NCI-H345 treated with DMSO at 0.1 percent for 48 hours (cell line): ENCODE data around the gene LTO1.
"Not testable (repeated sequence)": the region's sequence is repeated elsewhere in the genome, so short reads cannot be mapped to it uniquely, and the experiment has no call there.

Experiments
- DNase-seq: peaks from one replicate; lab custom pipeline; 2025; ENCODE audit not compliant: unreplicated experiment; lab: John Stamatoyannopoulos, UW

LTO1 gene

DNA sequence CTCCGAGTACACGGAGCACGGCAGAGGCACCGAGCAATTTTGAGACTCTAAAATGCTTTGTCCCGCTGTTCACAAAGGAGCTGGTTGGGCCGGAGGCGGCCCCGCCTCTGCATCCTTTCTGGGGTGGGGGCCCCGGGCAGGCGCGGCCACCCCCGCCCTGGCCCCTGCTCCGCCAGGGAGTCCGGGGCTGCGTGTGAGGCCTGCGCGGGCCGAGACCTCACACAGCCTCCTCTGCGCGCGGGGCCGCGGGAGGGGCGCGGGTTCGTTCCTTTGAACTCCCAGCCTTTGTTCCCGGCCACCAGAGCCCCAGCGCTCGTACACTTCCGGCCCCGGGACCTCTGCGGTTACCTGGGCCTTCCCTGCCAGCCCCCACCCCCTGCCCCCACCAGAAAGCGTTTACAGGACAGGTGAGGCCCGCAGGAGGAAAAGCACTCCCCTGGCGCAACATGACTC lies 27.1 kb upstream of the LTO1 start:
- no peak for DNase-seq

DNA sequence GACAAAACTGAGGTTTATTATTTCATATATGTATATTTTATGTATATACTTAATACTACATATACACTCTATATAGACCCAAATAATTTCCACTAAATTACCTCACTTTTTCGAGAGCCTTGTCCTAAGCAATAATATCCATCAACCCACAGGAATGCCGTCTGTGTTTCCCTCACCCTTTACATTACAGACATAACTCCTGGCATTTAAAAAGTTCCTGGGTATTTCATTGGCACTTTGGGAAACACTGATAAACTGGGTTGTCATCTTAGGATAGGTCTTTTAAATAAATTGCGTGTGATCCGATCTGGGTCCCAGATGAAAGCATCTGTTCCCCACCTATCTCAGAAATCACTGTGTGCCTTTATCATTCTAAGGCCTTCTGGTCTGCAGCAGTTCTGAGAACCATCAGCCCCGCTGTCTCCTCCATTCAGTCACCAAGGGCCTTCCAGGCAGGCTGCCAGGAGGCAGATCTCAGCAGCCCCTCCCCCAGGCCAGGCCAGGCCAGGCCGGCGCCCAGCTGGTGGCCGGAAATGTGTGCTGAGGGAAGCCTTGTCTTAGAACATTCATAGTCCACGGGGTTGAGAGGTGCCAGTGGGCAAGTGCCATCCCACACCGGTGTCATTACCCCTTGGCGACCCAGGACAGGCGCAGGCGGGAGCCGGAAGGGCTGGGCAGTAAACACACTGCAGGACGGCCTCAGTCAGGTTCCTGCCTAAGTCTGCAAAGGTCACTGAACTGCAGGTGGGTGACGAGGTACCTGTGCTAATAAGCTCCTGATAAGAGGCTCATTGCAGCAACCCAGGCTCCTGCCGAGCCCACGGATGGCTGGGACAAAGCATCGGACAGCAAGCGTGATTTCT lies 25.4 kb upstream of the LTO1 start:
- no peak for DNase-seq

DNA sequence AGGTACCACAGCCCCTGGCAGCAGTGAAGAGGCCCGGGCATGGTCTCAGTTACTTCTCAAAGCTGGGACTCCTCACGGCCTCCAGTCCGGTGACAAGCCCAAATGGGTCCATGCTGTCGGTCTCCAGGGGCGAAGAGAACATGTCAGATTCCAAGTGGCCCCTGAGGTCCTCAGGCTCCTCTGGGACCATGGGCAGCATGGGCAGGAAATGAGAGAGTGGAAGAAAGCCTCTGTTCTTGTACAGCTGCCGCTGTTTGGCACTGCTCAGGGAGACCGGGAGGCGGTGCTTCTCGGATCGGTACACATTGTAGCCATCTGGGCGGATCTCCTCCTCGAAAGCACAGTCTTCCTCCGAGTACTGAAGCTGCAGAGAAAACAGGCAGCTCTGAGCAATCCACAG lies 24.1 kb upstream of the LTO1 start:
- DNase-seq: no peak

DNA sequence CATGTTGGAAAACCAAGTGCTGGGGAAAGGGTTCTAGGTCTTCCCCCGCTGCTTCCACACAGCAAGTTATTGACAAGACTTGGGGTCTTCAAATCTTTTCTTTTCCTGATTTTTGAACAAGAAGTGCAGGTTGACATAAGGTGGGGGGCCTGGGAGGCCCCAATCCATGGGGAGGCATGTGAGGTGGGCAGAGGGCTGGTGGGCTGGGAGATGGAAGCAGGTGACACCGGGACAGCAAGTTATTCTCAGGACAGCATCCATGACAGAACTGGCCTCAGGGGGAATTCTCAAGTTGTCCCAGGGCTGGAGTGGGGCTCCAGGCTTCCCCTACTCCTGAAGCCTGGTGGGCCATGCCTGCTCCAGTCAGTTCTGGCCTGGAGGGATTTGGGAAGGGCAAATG lies 23.2 kb upstream of the LTO1 start:
- DNase-seq: no peak

DNA sequence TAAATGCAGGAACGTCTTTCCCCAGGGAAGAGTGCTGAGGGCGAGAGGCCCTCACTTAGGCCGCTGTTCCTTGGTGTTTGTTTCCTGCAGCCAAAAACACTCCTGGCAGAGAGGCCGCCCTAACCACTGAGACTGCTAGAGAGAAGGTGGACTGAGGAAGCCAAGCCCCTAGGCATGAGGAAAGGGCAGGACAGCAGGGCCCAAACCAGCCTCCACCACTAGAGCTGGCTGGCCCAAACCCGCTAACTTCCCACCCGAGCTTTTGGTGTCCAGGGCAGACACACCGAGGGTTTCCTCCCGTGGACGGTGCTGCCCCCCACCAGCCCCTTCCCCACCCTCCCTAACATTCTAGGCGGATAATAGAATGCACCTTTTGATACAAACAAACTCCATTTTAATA lies 22.7 kb upstream of the LTO1 start:
- DNase-seq: no peak

DNA sequence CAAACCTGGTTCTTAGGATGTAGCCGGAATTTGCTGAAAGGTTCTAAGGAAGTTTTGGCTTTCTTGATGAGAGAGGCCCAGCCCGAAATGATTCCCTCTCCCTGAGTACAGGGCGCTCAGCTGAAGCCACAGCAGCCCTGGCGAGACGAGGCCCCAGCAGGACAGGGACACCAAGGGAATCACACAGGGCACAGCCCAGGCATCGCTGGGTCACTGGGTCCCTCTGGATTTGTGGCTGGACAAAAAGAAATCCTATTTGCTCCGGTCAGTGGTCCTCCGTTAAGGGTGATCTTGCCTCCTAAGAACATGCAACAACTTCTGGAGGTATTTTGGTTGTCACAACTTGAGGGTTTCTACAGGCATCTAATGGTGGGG lies 22.3 kb upstream of the LTO1 start:
- no peak for DNase-seq

DNA sequence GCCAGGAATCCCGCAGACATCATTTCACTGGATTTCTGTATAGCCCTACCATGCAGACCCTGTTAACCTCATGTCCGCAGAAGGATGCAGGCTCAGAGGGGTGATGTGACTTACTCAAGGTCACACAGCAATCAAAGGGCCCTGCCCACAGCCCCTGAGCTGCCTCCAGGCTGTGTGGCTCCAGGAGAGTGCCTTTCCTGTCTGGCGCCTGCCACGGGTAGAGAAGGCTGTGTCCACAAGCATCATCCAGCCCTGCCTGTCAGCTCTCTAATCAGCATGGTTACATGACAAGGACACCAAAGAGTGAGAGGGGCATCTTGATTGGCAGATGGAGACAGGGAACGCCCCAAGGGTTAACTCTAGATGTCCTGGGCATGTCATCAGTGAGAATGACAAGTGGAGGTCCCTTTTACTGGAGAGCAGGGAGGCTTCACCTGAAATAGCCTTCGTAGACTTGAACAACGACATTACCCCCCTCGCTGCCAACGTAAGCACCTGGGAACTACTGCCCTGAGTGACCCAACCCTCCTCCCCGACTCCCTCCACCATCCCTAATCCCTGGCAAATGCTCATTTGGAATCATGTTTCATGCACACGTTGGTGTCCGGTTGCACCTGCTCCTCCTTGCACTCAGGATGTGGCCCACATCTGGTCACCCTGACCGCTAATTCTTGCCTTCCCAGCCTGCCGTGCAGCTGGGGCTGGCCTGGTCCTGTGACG lies 21.8 kb upstream of the LTO1 start:
- no peak for DNase-seq

DNA sequence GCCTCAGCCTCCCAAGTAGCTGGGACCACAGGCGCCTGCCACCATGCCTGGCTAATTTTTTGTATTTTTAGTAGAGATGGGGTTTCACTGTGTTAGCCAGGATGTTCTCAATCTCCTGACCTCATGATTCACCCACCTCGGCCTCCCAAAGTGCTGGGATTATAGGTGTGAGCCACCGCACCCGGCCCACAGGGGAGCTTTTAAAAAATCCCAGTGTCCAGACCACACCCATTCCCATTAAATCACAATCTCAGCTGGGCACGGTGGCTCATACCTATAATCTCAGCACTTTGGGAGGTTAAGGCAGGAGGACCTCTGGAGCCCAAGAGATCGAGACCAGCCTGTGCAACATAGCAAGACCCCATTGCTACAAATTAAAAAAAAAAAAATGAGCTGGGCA lies 20.8 kb upstream of the LTO1 start:
- DNase-seq: not testable (repeated sequence)

DNA sequence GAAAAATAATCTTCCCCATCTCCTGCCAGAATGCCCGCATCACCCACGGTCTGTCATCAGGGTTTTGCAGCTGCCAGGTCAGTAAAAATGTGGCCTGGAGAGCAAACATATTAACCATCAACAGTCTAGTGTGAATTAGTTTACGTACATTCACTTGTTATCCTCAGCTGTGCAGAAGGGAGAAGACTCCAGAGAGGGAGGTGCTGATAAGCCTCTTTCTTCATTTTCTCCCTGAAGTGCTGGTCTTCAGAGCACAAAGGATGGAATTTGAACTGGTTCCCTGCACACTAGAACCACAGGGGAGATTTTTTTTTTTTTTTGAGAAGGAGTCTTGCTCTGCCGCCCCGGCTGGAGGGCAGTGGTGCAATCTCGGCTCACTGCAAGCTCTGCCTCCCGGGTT lies 20.4 kb upstream of the LTO1 start:
- no peak for DNase-seq

DNA sequence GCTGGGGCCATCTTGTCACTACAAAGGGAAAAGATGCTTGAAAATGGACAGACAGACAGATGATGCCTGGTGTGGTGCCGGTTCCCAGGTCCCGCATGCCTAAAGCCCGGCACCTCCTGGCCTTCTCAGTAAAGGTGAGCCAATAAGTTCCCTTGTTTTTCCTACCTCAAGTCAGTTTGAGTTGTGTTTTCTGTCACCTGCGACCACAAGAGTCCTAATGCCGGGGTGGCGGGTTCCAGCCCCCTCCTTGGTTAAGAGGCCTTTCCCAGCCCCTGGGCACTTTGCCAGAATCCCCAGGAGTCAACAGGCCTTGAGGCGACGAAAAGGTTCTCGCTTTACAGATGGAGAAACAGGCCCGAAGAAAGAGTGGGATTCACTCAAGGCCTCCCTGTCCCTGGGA lies 19.6 kb upstream of the LTO1 start:
- DNase-seq: no peak

DNA sequence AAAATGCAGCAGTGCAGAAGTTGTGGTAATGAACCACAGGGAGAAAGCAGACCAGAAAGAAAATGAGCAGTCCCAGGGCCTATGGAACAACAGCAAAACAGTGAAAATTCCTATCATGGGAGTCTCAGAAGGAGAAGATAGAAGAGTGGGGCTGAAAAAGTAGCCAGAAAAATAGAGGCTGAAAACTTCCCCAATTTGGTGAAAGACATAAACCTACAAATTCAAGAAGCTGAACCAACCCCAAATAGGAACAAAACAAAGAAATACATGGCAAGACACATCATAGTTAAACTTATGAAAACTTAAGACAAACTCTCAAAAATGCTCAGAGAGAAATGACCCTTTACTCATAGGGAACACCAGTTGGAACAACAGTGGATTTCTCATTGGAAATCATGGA lies 17.3 kb upstream of the LTO1 start:
- DNase-seq: no peak

DNA sequence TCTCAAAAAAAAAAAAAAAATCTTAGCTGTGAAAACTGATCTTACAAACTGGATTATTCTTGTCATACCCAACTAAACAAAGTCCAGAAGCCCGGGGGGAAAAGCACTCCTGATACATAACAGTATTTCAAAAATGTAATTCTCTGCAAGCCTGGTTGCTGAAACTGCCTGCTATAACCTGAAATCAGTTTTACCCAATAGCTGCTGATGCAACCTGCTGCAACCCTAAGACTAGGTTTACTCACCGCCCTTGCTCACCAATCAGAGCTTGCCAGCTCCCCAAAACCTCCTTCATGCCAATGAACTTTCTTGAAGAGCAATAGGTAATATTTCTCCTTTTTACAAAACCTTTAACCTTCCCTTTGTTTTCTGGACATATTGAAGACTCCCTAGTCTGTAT lies 16.3 kb upstream of the LTO1 start:
- DNase-seq: no peak

DNA sequence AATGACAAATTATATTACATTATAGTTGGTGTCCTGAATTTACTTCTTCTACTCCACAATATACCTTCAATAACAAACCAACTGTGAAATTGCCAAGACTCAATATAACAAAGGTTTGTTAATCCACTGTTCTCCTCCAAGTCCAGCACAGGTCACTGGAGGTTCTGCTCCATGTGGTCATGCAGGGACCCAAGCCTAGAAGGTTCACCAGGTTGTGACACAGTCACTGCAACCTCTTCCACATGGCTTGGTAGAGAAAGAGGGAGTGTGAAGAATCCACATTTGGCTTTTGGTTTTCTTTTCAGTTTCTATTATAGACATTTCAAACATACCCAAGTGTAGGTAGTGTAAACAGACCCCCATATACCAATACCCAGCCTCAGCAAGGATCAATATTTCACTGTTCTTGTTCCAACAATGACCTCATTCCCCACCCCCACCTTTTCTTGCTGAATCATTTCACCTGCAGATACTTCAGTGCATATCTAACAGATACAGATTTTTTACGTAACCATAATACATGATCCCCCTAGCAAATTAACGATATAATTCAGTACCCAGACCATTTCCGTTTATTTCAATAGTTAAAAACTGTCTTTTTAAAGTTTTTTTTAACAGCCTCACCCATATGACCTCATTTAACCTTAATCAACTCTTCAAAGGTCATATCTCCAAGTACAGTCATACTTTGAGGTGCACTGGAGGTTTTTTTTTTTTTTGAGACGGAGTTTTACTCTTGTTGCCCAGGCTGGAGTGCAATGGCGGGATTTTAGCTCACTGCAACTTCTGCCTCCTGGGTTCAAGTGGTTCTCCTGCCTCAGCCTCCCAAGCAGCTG lies 14.5 kb upstream of the LTO1 start:
- no peak for DNase-seq

DNA sequence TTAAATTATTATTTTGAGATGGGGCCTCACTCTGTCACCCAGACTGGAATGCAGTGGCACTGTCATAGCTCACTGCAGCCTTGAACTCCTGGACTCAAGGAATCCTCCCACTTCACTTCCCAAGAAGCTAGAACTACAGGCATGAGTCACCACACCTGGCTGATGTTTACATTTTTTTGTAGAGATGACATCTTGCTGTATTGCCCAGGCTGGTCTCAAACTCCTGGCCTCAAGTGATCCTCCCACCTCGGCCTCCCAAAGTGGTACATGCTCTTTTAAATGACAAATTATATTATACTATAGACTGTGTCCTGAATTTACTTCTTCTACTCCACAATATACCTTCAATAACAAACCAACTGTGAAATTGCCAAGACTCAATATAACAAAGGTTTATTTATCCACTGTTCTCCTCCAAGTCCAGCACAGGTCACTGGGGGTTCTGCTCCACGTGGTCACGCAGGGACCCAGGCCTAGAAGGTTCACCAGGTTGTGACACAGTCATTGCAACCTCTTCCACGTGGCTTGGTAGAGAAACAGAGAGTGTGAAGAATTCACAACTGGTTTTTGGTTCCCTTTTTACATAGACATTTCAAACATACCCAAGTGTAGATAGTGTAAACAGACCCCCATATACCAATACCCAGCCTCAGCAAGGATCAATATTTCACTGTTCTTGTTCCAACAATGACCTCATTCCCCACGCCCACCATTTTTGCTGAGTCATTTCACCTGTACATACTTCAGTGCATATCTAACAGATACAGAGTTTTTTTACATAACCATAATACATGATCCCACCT lies 13.0 kb upstream of the LTO1 start:
- DNase-seq: not testable (repeated sequence)

DNA sequence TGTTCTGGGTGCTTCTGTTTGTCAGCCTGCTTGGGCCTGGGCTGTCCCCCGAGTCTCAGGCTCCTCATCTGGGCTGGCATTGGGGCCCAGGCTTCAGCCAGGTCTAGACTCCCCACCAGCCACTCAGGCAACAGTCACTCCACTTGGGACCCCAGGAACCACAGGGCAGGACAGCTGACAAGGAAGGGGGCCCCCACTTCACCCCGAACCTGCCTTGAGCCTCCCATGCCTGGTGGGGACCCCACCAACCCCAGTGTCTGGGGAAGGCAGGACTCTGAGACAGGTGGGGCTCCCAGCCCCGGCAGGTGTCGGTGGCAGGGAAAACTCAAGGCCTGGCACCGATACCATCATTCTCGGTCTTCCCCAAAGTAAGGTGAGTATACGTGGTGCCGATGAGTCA lies 11.7 kb upstream of the LTO1 start:
- no peak for DNase-seq

DNA sequence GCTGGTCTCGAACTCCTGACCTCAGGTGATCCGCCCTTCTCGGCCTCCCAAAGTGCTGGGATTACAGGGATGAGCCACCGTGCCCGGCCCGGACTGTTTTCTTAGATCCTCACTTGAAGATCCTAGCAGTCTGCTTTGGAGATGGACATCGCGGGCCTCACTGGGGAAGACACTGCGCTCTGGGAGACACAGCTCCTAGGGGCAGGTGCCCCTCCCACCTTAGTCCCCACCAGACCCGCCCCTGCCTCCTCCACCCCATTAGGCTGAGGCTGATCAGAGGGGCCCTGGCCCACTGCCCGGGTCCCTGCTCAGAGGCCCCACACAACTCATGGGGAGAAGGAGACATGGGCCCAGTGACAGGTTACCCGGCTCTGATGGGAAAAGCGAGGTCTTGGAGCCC lies 11.3 kb upstream of the LTO1 start:
- DNase-seq: no peak

DNA sequence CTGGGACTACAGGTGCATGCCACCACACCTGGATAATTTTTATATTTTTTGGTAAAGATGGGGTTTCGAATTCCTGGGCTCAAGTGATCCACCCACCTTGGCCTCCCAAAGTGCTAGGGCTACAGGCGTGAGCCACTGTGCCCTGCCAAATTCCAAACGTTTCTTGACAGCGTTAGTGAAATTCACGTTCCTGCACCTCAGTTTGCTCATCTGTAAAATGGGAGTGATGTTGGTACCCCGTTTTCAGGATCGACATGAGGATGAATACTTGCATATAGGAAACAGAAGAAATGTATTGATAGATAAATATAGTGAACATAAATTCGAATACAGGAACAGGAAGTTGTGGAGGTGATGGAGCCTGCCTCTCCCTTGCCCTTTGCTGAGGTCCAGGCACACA lies 10.2 kb upstream of the LTO1 start:
- no peak for DNase-seq

DNA sequence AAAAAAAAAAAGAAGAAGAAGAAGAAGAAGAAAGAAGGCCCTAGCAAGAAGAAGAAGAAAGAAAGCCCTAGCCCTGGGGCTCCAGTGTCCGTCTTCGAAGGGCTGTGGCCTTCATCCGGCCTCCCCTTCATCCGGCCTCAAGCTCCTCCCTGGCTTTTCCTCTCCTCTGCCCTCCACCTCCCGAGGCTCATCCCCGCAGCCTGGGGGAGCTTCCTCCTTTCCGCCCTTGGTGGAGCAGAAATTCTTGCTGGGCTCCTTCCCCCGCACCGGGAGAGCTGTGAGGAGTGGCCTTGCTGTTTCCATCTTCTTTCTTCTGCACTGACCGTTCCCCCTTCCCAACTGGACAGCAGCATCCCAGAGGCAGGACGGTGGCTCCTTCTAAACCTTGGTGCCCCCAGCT lies 9.5 kb upstream of the LTO1 start:
- no peak for DNase-seq

DNA sequence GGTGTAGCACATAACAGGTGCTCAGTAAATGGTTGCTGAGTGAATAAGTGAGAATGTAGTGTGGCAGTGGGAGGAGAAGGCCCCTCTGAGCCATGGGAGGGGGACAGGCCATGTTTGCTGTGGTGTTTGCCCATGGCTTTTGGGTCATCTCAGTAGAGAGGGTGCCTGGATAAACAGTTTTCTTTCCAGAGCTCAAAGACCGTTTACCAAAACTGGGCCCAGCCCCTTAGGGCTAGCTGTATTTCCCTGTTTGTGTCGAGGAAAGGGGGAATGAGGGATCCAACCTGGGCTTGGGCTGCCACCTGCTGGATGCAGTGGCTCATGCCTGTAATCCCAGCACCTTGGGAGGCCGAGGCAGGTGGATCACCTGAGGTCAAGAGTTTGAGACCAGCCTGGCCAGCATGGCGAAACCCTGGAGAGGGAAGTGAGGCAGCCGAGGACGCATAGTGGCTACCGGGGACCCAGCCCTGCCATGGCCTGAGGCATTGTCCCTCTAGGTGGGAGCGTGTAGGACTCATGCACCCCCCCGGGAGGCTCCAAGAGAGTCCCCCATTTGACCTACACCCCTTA lies 8.7 kb upstream of the LTO1 start:
- no peak for DNase-seq

DNA sequence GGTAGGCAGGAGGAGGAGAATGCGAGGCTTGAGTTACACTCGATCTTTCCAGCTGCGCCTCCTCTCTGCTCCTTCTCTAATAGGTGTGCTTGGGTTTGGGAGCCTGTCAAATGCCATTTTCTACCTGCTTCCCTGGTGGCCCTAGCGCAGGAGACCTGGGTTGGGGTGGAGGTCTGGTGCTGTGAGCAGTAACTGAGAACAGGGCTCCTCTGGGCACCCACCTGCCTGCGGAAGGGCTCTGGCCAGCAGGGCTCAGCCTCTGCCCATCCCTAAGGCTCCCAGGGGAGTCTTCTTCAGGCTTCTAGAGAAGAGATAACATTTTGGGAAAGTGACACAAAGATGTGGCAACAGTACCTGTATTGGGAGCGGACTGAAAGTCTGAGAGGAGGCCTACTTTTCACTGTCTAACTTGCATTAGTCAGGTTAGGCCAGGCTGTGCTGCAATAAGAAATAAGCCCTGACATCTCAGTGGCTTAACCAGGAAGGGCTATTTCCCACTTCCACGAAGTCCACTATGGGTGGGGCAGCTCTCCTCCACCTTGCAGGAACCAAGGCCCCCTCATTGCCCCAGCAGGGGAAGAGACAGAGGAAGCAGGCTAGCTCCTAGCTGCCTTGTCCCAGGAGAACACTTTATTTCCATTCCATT lies 7.7 kb upstream of the LTO1 start:
- no peak for DNase-seq
